Fibroblast of lung (primary cell): Measurements from ENCODE around the gene PDS5B.

Source experiments
- EZH2 ChIP-seq: IDR thresholded peaks from 2 replicates; pipeline ENCODE4 v1.5.1; 2012; ENCODE audit warnings: low read length, control low read depth, mild to moderate bottlenecking; ENCODE audit errors: missing control alignments
- TF ChIP-seq, protein P1 (sequence below), 2 donors: IDR thresholded peaks in 1 of 2; conservative IDR thresholded peaks in 1 of 2; 1 replicate in 1 of 2; 2 replicates in 1 of 2; pipeline ENCODE4 v1.5.1; 2011 to 2012; ENCODE audit warnings: low read length in 2 of 2, control low read depth in 1 of 2, inconsistent platforms in 1 of 2, low read depth in 1 of 2, mild to moderate bottlenecking in 1 of 2

DNA sequence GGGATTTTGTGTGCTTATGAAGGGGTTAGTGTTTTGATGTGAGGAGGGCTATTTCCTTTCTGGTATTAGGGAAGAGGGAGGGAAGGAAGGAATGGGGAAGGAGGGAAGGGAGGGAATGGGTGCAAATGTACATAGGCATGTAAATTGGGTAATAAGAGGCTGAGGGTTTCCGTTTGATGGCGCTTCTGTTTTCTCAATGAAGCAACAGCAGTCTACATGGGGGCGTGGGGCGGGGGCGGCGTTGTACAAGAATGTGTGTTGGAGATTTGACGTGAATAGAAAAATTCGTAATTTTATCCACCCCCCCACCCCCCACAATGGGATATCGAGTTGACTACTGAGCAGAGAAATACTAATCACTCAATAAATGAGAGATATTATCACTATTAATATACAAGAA, 52.5 kb downstream of the PDS5B start:
- no peak for TF ChIP-seq EZH2
- TF ChIP-seq, protein P1, sequence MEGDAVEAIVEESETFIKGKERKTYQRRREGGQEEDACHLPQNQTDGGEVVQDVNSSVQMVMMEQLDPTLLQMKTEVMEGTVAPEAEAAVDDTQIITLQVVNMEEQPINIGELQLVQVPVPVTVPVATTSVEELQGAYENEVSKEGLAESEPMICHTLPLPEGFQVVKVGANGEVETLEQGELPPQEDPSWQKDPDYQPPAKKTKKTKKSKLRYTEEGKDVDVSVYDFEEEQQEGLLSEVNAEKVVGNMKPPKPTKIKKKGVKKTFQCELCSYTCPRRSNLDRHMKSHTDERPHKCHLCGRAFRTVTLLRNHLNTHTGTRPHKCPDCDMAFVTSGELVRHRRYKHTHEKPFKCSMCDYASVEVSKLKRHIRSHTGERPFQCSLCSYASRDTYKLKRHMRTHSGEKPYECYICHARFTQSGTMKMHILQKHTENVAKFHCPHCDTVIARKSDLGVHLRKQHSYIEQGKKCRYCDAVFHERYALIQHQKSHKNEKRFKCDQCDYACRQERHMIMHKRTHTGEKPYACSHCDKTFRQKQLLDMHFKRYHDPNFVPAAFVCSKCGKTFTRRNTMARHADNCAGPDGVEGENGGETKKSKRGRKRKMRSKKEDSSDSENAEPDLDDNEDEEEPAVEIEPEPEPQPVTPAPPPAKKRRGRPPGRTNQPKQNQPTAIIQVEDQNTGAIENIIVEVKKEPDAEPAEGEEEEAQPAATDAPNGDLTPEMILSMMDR (conservative IDR thresholded peaks at IDR 0.05 in 1 of 2, IDR thresholded peaks at IDR 0.05 in 1 of 2; ENCODE audit: low read depth in 1 of 2, low read length in 2 of 2), result no peak
